Measurements from ENCODE around the gene PTPN7. TPM values are rescaled to one million over a fixed set of nuclear protein-coding genes. Genes with fewer than 3 reads are reported as not detected.

PTPN7 gene
- total RNA-seq, 1 donor from 2014 or later: 0.29 TPM

GRCh38 chr1:202203238-202204039 is 43.0 kb upstream of the PTPN7 start:
- no peak overlapping the region for H3K4me3 Mint-ChIP-seq
- H3K27ac Mint-ChIP-seq: no peak overlapping the region
- TF ChIP-seq CTCF (conservative IDR thresholded peaks at IDR 0.05): no peak
- no peak for DNase-seq (ENCODE audit: extremely low spot score, unreplicated experiment)
- H3K36me3 Mint-ChIP-seq: no peaks in the 10 kb centered on the region
- peaks cover 15% of the 10 kb centered on the region for H3K27me3 Mint-ChIP-seq
- H3K9me3 Mint-ChIP-seq: no peaks in the 10 kb centered on the region
- peaks cover 7% of the 10 kb centered on the region for H3K4me1 Mint-ChIP-seq (ENCODE audit: unreplicated experiment)

- Mint-ChIP-seq H3K27ac (no peak overlapping the region), H3K4me3 (no peak overlapping the region), H3K4me1 (ENCODE audit: unreplicated experiment) (peaks cover 1% of the 10 kb centered on the region), H3K36me3 (no peaks in the 10 kb centered on the region), H3K9me3 (no peaks in the 10 kb centered on the region), H3K27me3 (peaks cover 21% of the 10 kb centered on the region)
- TF ChIP-seq CTCF (conservative IDR thresholded peaks at IDR 0.05): no peak
- no peak for DNase-seq (ENCODE audit: extremely low spot score, unreplicated experiment)
Observed at GRCh38 chr1:202202500-202203168, 42.2 kb upstream of the PTPN7 start.

GRCh38 chr1:202201971-202202370 is 41.6 kb upstream of the PTPN7 start:
- H3K4me1 Mint-ChIP-seq (ENCODE audit: unreplicated experiment): no peaks in the 10 kb centered on the region
- TF ChIP-seq CTCF (conservative IDR thresholded peaks at IDR 0.05): no peak
- H3K36me3 Mint-ChIP-seq: no peaks in the 10 kb centered on the region
- no peak overlapping the region for H3K27ac Mint-ChIP-seq
- no peak overlapping the region for H3K4me3 Mint-ChIP-seq
- DNase-seq (ENCODE audit: extremely low spot score, unreplicated experiment): no peak
- no peaks in the 10 kb centered on the region for H3K9me3 Mint-ChIP-seq
- peaks cover 27% of the 10 kb centered on the region for H3K27me3 Mint-ChIP-seq

GRCh38 chr1:202201266-202201665 is 40.9 kb upstream of the PTPN7 start:
- TF ChIP-seq CTCF (conservative IDR thresholded peaks at IDR 0.05): no peak
- Mint-ChIP-seq H3K4me3 (no peak overlapping the region), H3K36me3 (no peaks in the 10 kb centered on the region), H3K27me3 (peaks cover 34% of the 10 kb centered on the region), H3K27ac (no peak overlapping the region), H3K4me1 (ENCODE audit: unreplicated experiment) (no peaks in the 10 kb centered on the region), H3K9me3 (no peaks in the 10 kb centered on the region)
- DNase-seq (ENCODE audit: extremely low spot score, unreplicated experiment): no peak

- TF ChIP-seq CTCF (conservative IDR thresholded peaks at IDR 0.05): no peak
- no peaks in the 10 kb centered on the region for H3K36me3 Mint-ChIP-seq
- H3K4me3 Mint-ChIP-seq: no peak overlapping the region
- no peak for DNase-seq (ENCODE audit: extremely low spot score, unreplicated experiment)
- H3K4me1 Mint-ChIP-seq (ENCODE audit: unreplicated experiment): no peaks in the 10 kb centered on the region
- H3K9me3 Mint-ChIP-seq: no peaks in the 10 kb centered on the region
- H3K27me3 Mint-ChIP-seq: peaks cover 40% of the 10 kb centered on the region
- H3K27ac Mint-ChIP-seq: no peak overlapping the region
Observed at GRCh38 chr1:202200669-202201068, 40.3 kb upstream of the PTPN7 start.
